ENCODE data around the gene ULK4. TPM values are rescaled to one million over a fixed set of nuclear protein-coding genes. Genes with fewer than 3 reads are reported as not detected.

The ULK4 gene
- total and polyA plus RNA-seq, 2 of the 8 experiments (the other 6 are each of a cell fraction or from before 2014, with no cell fraction given) = 3.0 to 10.8 TPM

GRCh38 chr3:41933154-41933676 is 28.7 kb downstream of the ULK4 start (continued):
- TF ChIP-seq HDAC2 (IDR thresholded peaks at IDR 0.05; ENCODE audit: borderline replicate concordance in 1 of 2, low read depth in 2 of 2, low read length in 2 of 2) = no peak
- TF ChIP-seq ASH2L (IDR thresholded peaks at IDR 0.05; ENCODE audit: low read length) = no peak
- TF ChIP-seq TCF12 (IDR thresholded peaks at IDR 0.05; ENCODE audit: low read depth, low read length) = no peak
- TF ChIP-seq TAF7 (optimal IDR thresholded peaks at IDR 0.05; ENCODE audit: borderline replicate concordance, low read depth, low read length) = no peak
- no peak for TF ChIP-seq POU5F1 (IDR thresholded peaks at IDR 0.05; ENCODE audit: low read depth, low read length)
- TF ChIP-seq CTCF (IDR thresholded peaks at IDR 0.05; ENCODE audit: control extremely low read depth in 1 of 3, insufficient read depth in 1 of 3, low read depth in 1 of 3, low read length in 3 of 3) = no peak

Data from H1 (cell line).